MM.1S (cell line): ENCODE results near the gene RASSF4.

Experiments used
- DNase-seq: peaks from one replicate; pipeline ENCODE4 v3.0.0-alpha.2; 2015
- H2AFZ ChIP-seq: fragments of 300-600 bp; sonication (generic); 2 replicates; pipeline ENCODE4 v1.6.0; 2016; ENCODE audit warnings: antibody characterized with exemption, low read length
- H3F3A ChIP-seq: fragments of 300-600 bp; sonication (generic); 2 replicates; pipeline ENCODE4 v1.6.1; 2016; ENCODE audit warnings: mild to moderate bottlenecking, antibody characterized with exemption, low read length, moderate library complexity, mixed read lengths; ENCODE audit not compliant: insufficient read depth
- H3K27ac ChIP-seq: fragments of 300-600 bp; sonication (generic); 2 replicates; pipeline ENCODE4 v1.5.1; 2016; ENCODE audit warnings: mild to moderate bottlenecking, low read length
- H3K27me3 ChIP-seq: fragments of 300-600 bp; sonication (generic); replicated peaks from 2 replicates; pipeline ENCODE4 v1.6.0; 2016; ENCODE audit warnings: low read length; ENCODE audit not compliant: insufficient read depth
- H3K36me3 ChIP-seq: fragments of 300-600 bp; sonication (generic); replicated peaks from 2 replicates; pipeline ENCODE4 v1.6.1; 2016; ENCODE audit warnings: mild to moderate bottlenecking, low read length, mixed read lengths; ENCODE audit not compliant: insufficient read depth
- H3K4me1 ChIP-seq: fragments of 300-600 bp; sonication (generic); 2 replicates; pipeline ENCODE4 v1.6.1; 2016; ENCODE audit warnings: low read length, mixed read lengths
- H3K4me2 ChIP-seq: fragments of 300-600 bp; sonication (generic); 2 replicates; pipeline ENCODE4 v1.6.0; 2016; ENCODE audit warnings: low read depth, low read length
- H3K4me3 ChIP-seq: fragments of 300-600 bp; sonication (generic); 2 replicates; pipeline ENCODE4 v1.5.1; 2016; ENCODE audit warnings: low read length, mixed read lengths
- H3K79me2 ChIP-seq: fragments of 300-600 bp; sonication (generic); 2 replicates; pipeline ENCODE4 v1.6.1; 2016; ENCODE audit warnings: mixed run types, low read length, mixed read lengths
- H3K9ac ChIP-seq: fragments of 300-600 bp; sonication (generic); 2 replicates; pipeline ENCODE4 v1.6.1; 2016; ENCODE audit warnings: low read length, mixed read lengths
- H3K9me2 ChIP-seq: fragments of 300-600 bp; sonication (generic); replicated peaks from 2 replicates; pipeline ENCODE4 v1.6.1; 2016; ENCODE audit warnings: mild to moderate bottlenecking, low read length, mixed read lengths; ENCODE audit not compliant: insufficient read depth
- H3K9me3 ChIP-seq: fragments of 300-600 bp; sonication (generic); replicated peaks from 2 replicates; pipeline ENCODE4 v1.6.1; 2016; ENCODE audit warnings: mild to moderate bottlenecking, low read length, mixed read lengths; ENCODE audit not compliant: insufficient read depth
- H4K20me1 ChIP-seq: fragments of 300-600 bp; sonication (generic); 2 replicates; pipeline ENCODE4 v1.6.1; 2016; ENCODE audit warnings: mild to moderate bottlenecking, low read length, moderate library complexity, mixed read lengths; ENCODE audit not compliant: insufficient read depth
- CTCF ChIP-seq: fragments of 300-600 bp; sonication (generic); IDR thresholded peaks from 2 replicates; pipeline ENCODE4 v1.5.1; 2016; ENCODE audit warnings: antibody characterized with exemption, low read length, mixed read lengths
- EZH2 ChIP-seq: fragments of 300-600 bp; sonication (generic); optimal IDR thresholded peaks from 2 replicates; pipeline ENCODE3; 2017; ENCODE audit warnings: low read depth, mild to moderate bottlenecking, antibody characterized with exemption, low read length, mixed read lengths
- EZH2phosphoT487 ChIP-seq: fragments of 300-600 bp; sonication (generic); IDR thresholded peaks from 2 replicates; pipeline ENCODE4 v1.6.1; 2018; ENCODE audit warnings: antibody characterized with exemption, low read length

Gene RASSF4

GRCh38 chr10:44979281-44980191, 19.9 kb downstream of the RASSF4 start:
- Histone ChIP-seq H3K4me1 (peaks cover 43% of the 10 kb centered on the region), H3K4me2 (peak overlapping the region; percentile 79; the same call in 1 of the 2 replicates), H3K4me3 (no peak overlapping the region), H3F3A (0 out of 2 replicates have a peak, but pooled peaks cover 9% of the 10 kb centered on the region), H3K9me2 (no peaks in the 10 kb centered on the region), H2AFZ (no peak overlapping the region), H3K79me2 (peaks cover 64% of the 10 kb centered on the region), H3K27ac (peak overlapping the region; percentile 55; the same call in 1 of the 2 replicates), H3K9ac (peak overlapping the region; percentile 56; the same call in 1 of the 2 replicates), H3K9me3 (no peaks in the 10 kb centered on the region), H3K27me3 (no peaks in the 10 kb centered on the region), H3K36me3 (0 out of 2 replicates have a peak, but pooled peaks cover 4% of the 10 kb centered on the region), H4K20me1 (no peaks in the 10 kb centered on the region)
- no peak for TF ChIP-seq CTCF
- no peak for TF ChIP-seq EZH2phosphoT487
- no peak for TF ChIP-seq EZH2
- no peak for DNase-seq

- Histone ChIP-seq H3K4me1 (peaks cover 39% of the 10 kb centered on the region), H3K9ac (no peak overlapping the region), H3F3A (0 out of 2 replicates have a peak, but pooled peaks cover 9% of the 10 kb centered on the region), H3K9me2 (no peaks in the 10 kb centered on the region), H3K27me3 (no peaks in the 10 kb centered on the region), H3K79me2 (peaks cover 64% of the 10 kb centered on the region), H3K27ac (no peak overlapping the region), H3K9me3 (no peaks in the 10 kb centered on the region), H3K4me2 (no peak overlapping the region), H3K4me3 (no peak overlapping the region), H3K36me3 (peaks cover 4% of the 10 kb centered on the region; the same call in 1 of the 2 replicates), H2AFZ (no peak overlapping the region), H4K20me1 (no peaks in the 10 kb centered on the region)
- no peak for DNase-seq
- TF ChIP-seq EZH2phosphoT487, result no peak
- no peak for TF ChIP-seq EZH2
- TF ChIP-seq CTCF, result no peak
Measured at GRCh38 chr10:44980309-44981171, 20.9 kb downstream of the RASSF4 start.

- no peak overlapping the region for H3K4me3 ChIP-seq
- H3K27me3 ChIP-seq, result no peaks in the 10 kb centered on the region
- peaks cover 4% of the 10 kb centered on the region; the same call in 1 of the 2 replicates for H3K36me3 ChIP-seq
- no peak overlapping the region for H2AFZ ChIP-seq
- no peak for TF ChIP-seq EZH2
- TF ChIP-seq EZH2phosphoT487, result no peak
- TF ChIP-seq CTCF, result no peak
- DNase-seq, result no peak
- no peak overlapping the region for H3K9ac ChIP-seq
- peaks cover 30% of the 10 kb centered on the region for H3K4me1 ChIP-seq
- H3K27ac ChIP-seq, result no peak overlapping the region
- 0 out of 2 replicates have a peak, but pooled peaks cover 2% of the 10 kb centered on the region for H3F3A ChIP-seq
- no peaks in the 10 kb centered on the region for H3K9me3 ChIP-seq
- H4K20me1 ChIP-seq, result no peaks in the 10 kb centered on the region
- peaks cover 55% of the 10 kb centered on the region for H3K79me2 ChIP-seq
- no peaks in the 10 kb centered on the region for H3K9me2 ChIP-seq
- no peak overlapping the region for H3K4me2 ChIP-seq
Measured at GRCh38 chr10:44981172-44982113, 21.8 kb downstream of the RASSF4 start.
